ENCODE results near the gene RAD51C. TPM values are rescaled to one million over a fixed set of nuclear protein-coding genes. Genes with fewer than 3 reads are reported as not detected.
"Not testable (repeated sequence)": the region's sequence is repeated elsewhere in the genome, so short reads cannot be mapped to it uniquely, and the experiment has no call there.

RAD51C gene
- total RNA-seq, 1 donor from 2014 or later: 22.0 TPM

- peaks cover 4% of the 10 kb centered on the region for H3K27me3 Mint-ChIP-seq (ENCODE audit: unreplicated experiment)
- no peak overlapping the region for H3K27ac Mint-ChIP-seq (ENCODE audit: unreplicated experiment)
These were observed 5.4 kb upstream of the RAD51C start for GRCh38 chr17:58686980-58687379.

GRCh38 chr17:58688521-58688920 lies 3.9 kb upstream of the RAD51C start:
- Mint-ChIP-seq H3K4me3 (ENCODE audit: unreplicated experiment) (no peak overlapping the region), H3K9me3 (ENCODE audit: unreplicated experiment) (no peaks in the 10 kb centered on the region)
- DNase-seq (ENCODE audit: extremely low spot score, unreplicated experiment): no peak

More at GRCh38 chr17:58686980-58687379, 5.4 kb upstream of the RAD51C start:
- no peaks in the 10 kb centered on the region for H3K9me3 Mint-ChIP-seq (ENCODE audit: unreplicated experiment)
- DNase-seq (ENCODE audit: extremely low spot score, unreplicated experiment): no peak
- H3K4me3 Mint-ChIP-seq (ENCODE audit: unreplicated experiment): no peak overlapping the region
- no peaks in the 10 kb centered on the region for H3K4me1 Mint-ChIP-seq (ENCODE audit: unreplicated experiment)
- TF ChIP-seq, protein P1, sequence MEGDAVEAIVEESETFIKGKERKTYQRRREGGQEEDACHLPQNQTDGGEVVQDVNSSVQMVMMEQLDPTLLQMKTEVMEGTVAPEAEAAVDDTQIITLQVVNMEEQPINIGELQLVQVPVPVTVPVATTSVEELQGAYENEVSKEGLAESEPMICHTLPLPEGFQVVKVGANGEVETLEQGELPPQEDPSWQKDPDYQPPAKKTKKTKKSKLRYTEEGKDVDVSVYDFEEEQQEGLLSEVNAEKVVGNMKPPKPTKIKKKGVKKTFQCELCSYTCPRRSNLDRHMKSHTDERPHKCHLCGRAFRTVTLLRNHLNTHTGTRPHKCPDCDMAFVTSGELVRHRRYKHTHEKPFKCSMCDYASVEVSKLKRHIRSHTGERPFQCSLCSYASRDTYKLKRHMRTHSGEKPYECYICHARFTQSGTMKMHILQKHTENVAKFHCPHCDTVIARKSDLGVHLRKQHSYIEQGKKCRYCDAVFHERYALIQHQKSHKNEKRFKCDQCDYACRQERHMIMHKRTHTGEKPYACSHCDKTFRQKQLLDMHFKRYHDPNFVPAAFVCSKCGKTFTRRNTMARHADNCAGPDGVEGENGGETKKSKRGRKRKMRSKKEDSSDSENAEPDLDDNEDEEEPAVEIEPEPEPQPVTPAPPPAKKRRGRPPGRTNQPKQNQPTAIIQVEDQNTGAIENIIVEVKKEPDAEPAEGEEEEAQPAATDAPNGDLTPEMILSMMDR (IDR thresholded peaks at IDR 0.05): no peak
- H3K36me3 Mint-ChIP-seq (ENCODE audit: unreplicated experiment): no peaks in the 10 kb centered on the region

GRCh38 chr17:58690033-58690432 lies 2.4 kb upstream of the RAD51C start:
- H3K9me3 Mint-ChIP-seq (ENCODE audit: unreplicated experiment): not testable (repeated sequence)

More at GRCh38 chr17:58688521-58688920, 3.9 kb upstream of the RAD51C start:
- no peaks in the 10 kb centered on the region for H3K36me3 Mint-ChIP-seq (ENCODE audit: unreplicated experiment)
- no peak overlapping the region for H3K27ac Mint-ChIP-seq (ENCODE audit: unreplicated experiment)
- peaks cover 15% of the 10 kb centered on the region for H3K4me1 Mint-ChIP-seq (ENCODE audit: unreplicated experiment)
- peaks cover 4% of the 10 kb centered on the region for H3K27me3 Mint-ChIP-seq (ENCODE audit: unreplicated experiment)
- TF ChIP-seq, protein P1 (IDR thresholded peaks at IDR 0.05): no peak

DNA sequence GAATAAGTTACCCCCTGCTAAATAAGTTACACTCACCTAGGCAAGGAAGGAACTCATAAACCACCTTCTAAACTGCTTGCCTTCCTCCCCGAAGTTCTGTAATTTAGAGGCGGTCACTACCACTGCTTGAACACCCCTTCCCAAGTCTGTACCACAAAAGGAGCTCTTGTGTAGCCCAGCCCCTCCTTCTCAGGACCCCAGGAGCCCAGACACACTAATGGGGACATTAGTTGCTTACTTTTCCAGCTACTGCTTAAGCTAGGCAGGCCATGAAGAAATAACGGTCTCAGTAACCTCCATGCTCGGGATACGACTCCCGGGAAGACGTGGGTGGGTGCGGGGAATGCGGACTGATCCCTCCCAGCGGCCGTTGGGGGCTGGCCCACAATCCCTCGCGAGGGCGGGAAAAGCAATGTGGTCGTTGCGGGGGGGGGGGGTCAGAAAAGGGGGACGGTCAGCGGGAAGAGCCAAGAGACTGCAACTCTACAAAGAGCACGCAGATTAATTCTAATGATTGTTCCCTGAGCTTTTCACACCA lies 632 bp upstream of the RAD51C start, which contains the start of gene TEX14:
TSS of gene TEX14 (minus strand) at position 345 of the 538 bp plus-strand sequence. CDS start 40,044 bp downstream, outside the sequence.
- Mint-ChIP-seq H3K27ac (ENCODE audit: unreplicated experiment) (peak within 1 kb of the TSS; percentile 85), H3K27me3 (ENCODE audit: unreplicated experiment) (peaks cover 2% of the 10 kb centered on the region), H3K36me3 (ENCODE audit: unreplicated experiment) (no peaks in the 10 kb centered on the region), H3K9me3 (ENCODE audit: unreplicated experiment) (no peaks in the 10 kb centered on the region), H3K4me3 (ENCODE audit: unreplicated experiment) (peak within 1 kb of the TSS; percentile 78), H3K4me1 (ENCODE audit: unreplicated experiment) (peaks cover 23% of the 10 kb centered on the region)
- DNase-seq (ENCODE audit: extremely low spot score, unreplicated experiment): no peak
- TF ChIP-seq, protein P1 (IDR thresholded peaks at IDR 0.05): no peak

More at GRCh38 chr17:58690033-58690432, 2.4 kb upstream of the RAD51C start:
- not testable (repeated sequence) for H3K4me3 Mint-ChIP-seq (ENCODE audit: unreplicated experiment); H3K36me3 Mint-ChIP-seq (ENCODE audit: unreplicated experiment); H3K27ac Mint-ChIP-seq (ENCODE audit: unreplicated experiment); DNase-seq (ENCODE audit: extremely low spot score, unreplicated experiment); H3K27me3 Mint-ChIP-seq (ENCODE audit: unreplicated experiment)
- H3K4me1 Mint-ChIP-seq (ENCODE audit: unreplicated experiment): peaks cover 23% of the 10 kb centered on the region

DNA sequence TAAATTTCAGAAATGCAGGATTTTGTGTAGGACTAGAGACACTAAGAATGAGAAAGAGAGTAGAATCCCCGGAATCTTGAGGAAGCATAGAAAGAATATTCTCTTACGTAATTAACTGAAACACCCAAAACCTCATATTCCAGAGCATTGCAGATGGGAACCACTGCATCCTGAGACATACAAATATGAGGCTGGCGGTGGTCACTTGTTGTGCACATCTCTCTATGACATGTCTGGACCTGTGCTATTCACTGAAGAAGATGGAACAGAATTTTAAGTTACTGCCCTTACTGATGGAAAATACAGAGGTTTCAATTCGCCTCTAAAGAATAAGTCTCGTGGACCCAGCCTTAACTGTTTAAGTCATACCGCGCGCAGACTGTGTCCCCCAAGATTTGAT lies 806 bp downstream of the RAD51C start:
- Mint-ChIP-seq H3K9me3 (ENCODE audit: unreplicated experiment) (no peaks in the 10 kb centered on the region), H3K27ac (ENCODE audit: unreplicated experiment) (peak overlapping the region; percentile 85), H3K27me3 (ENCODE audit: unreplicated experiment) (no peaks in the 10 kb centered on the region), H3K4me3 (ENCODE audit: unreplicated experiment) (peak overlapping the region; percentile 78), H3K36me3 (ENCODE audit: unreplicated experiment) (no peaks in the 10 kb centered on the region), H3K4me1 (ENCODE audit: unreplicated experiment) (peaks cover 23% of the 10 kb centered on the region)
- no peak for DNase-seq (ENCODE audit: extremely low spot score, unreplicated experiment)
- TF ChIP-seq, protein P1 (IDR thresholded peaks at IDR 0.05): no peak
